NT2/D1 (cell line): ENCODE data around the gene PRXL2B.

ENCODE experiments used
- YY1 ChIP-seq: IDR thresholded peaks from 2 replicates; pipeline ENCODE4 v1.6.1; 2011; ENCODE audit not compliant: insufficient read length, insufficient read depth
- ZNF274 ChIP-seq: IDR thresholded peaks from 2 replicates; pipeline ENCODE4 v1.6.1; 2011; ENCODE audit warnings: mild to moderate bottlenecking, low read depth, low read length

DNA sequence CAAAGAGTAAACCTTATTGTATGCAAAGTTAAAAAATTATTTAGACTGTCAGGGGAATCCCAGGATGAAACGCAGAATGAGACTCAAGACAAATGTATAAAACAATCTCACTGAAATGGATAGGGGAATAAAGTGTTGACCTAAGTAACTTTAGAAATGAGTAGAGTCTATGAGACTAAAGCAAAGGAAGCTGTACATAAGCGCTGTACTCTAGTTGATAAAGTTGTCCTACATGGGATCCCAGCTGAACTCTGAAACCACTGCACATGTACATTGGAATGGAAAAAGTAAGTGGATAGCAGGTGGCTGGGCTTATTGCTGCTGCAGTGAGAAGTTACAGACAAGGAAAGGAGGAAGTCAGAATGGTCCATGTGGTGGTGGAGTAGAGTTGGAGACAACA, 27.6 kb downstream of the PRXL2B start:
- TF ChIP-seq YY1 = no peak
- TF ChIP-seq ZNF274 = no peak
